ENCODE measurements around the gene DLK1.

DLK1 gene

GRCh38 chr14:100726550-100727085, at the start of gene DLK1:
TSS of gene DLK1 (plus strand) at chr14:100726892. CDS start at chr14:100727069, 177 bp downstream.
- no peak for DNase-seq

GRCh38 chr14:100677152-100677551, 49.5 kb upstream of the DLK1 start:
- no peak for DNase-seq

- no peak for DNase-seq
Observed at GRCh38 chr14:100677554-100678468, 48.9 kb upstream of the DLK1 start.

- DNase-seq, result no peak
Observed at GRCh38 chr14:100678469-100678828, 48.2 kb upstream of the DLK1 start.

- no peak for DNase-seq
Observed at GRCh38 chr14:100679153-100679552, 47.5 kb upstream of the DLK1 start.

DNA sequence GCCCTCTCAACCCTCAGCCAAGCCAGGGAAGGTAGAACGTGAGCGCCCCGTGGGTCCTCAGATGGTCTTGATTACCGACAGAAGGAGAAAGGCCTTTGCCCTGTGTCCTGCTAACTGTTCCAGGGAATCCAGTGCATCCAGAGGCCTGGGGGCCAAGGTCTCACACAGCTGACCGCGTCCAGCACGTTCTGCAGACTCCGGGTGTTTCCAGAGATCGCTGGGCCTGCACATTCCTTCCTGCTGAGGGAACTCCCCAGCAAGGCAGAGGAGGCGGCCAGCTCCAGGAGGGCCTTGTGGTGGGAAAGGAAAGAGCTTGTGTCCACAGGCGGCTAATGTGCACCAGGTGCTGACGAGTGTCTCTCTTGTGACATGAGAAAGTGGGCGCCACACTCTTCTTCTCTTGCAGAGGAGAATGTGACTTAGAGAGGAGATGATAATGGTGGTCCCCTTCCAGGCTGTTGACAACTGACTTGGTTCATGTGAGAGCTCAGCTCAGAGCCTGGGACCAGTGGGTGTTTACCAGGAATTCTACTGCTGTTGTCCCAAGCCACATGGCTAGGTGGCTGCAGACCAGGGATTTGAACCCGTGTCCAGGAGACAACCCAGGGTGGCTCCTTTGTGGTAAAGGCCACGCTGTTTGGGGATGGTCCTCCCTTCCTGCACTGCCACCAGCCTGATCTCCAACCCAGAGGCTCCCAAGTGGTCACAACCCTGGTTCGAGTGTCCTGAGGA, 46.8 kb upstream of the DLK1 start:
- no peak for DNase-seq

GRCh38 chr14:100680439-100681051, 46.1 kb upstream of the DLK1 start:
- DNase-seq, result no peak

GRCh38 chr14:100681111-100681510, 45.6 kb upstream of the DLK1 start:
- no peak for DNase-seq

DNA sequence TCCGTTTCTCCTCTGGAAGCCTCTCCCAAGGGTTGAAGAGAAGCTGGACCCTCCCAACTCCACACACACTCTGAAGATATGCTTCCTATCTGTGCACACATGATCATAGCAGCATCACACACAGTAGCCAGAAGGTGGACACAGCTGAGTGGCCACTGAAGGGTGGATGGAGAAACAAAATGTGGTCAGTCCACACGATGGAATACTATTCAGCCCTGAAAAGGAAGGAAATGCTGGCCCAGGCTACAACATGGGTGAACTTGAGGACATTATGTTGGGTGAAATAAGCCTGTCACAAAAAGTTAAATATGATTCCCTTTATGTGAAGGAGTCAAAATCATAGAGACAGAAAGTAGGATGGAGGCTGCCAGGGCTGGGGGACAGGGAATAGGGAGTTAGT, 43.9 kb upstream of the DLK1 start:
- no peak for DNase-seq

DNA sequence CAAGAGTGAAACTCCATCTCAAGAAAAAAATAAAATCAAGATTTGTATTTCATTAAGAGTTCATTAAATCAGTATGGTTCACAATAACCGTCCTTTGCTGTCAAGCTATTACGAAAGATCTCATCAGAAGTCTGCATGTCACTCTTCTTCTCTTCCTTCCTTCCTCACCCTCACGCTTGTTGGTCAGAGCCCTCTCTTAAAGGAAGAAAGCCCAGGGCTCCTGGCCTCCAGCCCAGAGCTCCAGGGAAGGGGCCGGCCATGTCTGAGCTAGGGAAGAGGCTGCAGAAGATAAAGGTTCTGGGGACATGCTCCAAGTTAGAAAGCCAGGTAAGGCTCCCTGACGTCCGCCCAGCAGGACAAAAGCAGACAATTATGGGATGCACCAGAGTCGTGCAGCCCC, 43.1 kb upstream of the DLK1 start:
- no peak for DNase-seq

- no peak for DNase-seq
Observed at GRCh38 chr14:100684154-100684553, 42.5 kb upstream of the DLK1 start.

GRCh38 chr14:100684961-100685360, 41.7 kb upstream of the DLK1 start:
- no peak for DNase-seq

DNA sequence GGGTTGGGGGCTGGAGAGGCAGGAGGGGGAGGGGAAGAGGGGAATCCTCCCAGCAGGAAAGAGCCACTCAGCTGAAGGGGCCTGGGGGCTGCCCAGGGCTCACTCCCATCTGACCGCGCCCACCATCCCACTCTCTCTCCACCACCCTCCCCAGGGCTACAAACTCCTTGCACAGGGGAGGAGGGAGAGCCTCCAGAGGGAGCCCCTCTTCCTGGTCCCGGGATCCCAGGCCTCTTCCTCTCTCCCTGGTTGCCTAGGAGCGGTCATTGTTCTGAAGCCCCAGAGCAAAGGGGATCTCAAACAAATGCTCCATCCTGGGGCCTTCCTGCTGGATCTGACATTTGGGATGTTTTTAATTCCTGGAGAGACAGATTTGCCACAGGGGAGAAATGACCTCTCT, 39.8 kb upstream of the DLK1 start:
- no peak for DNase-seq

DNA sequence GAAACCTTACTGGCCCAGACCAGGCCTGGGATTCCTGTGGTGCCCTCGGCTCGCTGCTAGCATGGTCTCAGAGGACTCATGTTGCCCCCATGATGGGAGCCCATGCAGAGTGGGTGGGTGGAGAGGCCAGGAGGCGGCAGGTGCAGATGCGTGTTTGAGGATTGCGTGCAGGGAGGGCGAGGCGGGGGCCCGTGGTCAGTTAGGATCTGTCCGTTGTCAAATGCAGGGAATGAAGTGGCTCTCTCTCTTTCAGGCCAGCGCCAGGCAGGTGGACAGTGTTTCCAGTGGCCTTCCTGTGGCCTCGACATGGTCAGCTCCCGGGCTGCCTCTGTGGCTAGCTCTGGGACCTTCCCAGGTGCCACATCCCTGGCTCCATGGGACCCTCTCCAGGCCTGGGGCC, 39.3 kb upstream of the DLK1 start:
- DNase-seq, result no peak

GRCh38 chr14:100688051-100688450, 38.6 kb upstream of the DLK1 start:
- DNase-seq, result no peak

GRCh38 chr14:100688598-100689461, 37.9 kb upstream of the DLK1 start:
- no peak for DNase-seq

DNA sequence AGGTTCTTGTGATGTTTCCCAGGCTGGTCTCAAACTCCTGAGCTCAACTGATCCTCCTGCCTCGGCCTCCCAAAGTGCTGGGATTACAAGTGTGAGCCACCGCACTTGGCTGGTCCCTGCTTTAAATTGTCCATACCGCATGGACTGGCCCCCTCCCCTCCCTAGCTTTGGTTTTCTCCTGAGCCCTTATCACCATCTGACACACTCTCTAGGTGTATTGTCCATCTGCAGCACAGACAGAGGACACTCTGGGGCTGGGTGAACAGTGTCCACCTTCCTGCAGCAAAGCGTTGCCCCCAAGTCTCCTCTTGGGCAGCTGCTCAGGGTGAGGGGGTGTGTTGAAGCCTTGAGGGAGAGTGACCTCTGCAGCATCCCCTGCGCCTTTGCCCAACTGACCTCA, 36.0 kb upstream of the DLK1 start:
- DNase-seq, result no peak

GRCh38 chr14:100691395-100692056, 35.2 kb upstream of the DLK1 start:
- no peak for DNase-seq

DNA sequence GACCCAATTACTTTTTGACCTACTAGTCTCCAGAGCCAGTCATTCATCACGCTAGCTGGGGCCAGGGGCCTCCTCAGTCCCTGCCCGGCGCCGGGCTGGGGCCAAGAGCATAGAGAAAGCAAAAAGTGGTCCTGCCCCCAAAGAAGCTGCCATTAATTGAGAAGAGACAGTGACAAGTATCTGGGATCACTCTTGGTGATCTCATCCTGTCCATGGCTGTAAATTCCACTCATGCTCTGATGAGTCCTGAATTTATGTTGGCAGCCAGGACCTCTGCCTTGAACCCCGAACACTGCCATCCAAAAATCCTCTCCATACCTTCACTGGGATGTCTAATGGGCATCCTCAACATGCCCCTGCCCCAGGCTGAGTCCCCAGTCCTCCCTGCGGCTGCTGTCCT, 34.4 kb upstream of the DLK1 start:
- DNase-seq, result no peak

- DNase-seq, result no peak
Observed at GRCh38 chr14:100692859-100693558, 33.7 kb upstream of the DLK1 start.

DNA sequence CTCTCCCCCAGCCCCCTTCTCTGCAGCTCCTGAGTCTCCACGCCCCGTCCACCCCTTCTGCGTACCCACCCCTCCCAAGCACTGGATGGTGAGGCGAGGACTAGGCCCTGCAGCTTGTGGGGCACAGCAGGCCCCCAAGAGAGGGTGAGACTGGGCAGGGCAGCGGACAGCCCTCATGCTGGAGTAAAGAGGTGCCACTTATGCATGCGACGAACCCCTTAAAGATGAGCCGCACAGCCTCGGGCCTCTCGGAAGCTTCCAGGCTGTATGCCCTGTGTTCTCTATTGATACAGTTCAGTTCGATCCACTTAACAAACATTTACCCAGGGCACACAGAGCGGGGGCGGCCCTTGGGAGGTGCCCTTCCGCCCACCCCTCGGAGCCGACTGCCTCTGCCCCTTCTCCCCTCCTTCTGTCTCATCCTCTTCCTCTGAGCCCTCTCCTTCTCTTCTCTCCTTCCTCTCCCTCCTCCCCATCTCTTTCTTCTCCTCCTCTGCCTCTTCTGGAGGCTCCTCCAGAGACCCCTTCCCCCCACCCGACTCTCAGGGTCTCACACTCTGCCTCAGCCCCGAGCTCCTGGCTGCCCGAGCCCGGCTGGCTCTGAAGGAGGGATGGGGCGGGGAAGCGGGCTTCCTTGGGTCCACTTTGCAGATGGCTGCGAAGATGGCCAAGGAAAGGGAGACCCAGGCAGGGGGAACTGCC, 32.7 kb upstream of the DLK1 start:
- DNase-seq, result no peak

All from activated CD4-positive, CD25-positive, alpha-beta regulatory T cell (primary cell).